Activated CD8-positive, alpha-beta memory T cell treated with anti-CD3 and anti-CD28 coated beads, Interleukin-2, amount 50 U/mL, for 24 hours (primary cell): ENCODE data around the gene CSNK2B.

ENCODE experiments used
- DNase-seq: peaks from one replicate; pipeline ENCODE4 v3.0.0-alpha.2; 2020; ENCODE audit errors: extremely low read depth

Gene CSNK2B

GRCh38 chr6:31710523-31711219, 44.8 kb downstream of the CSNK2B start:
- no peak for DNase-seq

GRCh38 chr6:31711233-31711632, 45.4 kb downstream of the CSNK2B start:
- DNase-seq, result no peak

GRCh38 chr6:31712296-31712695, 46.4 kb downstream of the CSNK2B start:
- DNase-seq, result no peak

- DNase-seq, result no peak
Measured at GRCh38 chr6:31713465-31713864, 47.6 kb downstream of the CSNK2B start.

GRCh38 chr6:31713991-31714684, 48.3 kb downstream of the CSNK2B start:
- DNase-seq, result no peak

- no peak for DNase-seq
Measured at GRCh38 chr6:31715022-31715958, 49.4 kb downstream of the CSNK2B start, which contains the start of gene LY6G6D. Gene LY6G6D (plus strand): TSS chr6:31715348. CDS start chr6:31715356, 8 bp downstream.

GRCh38 chr6:31717499-31718222, 51.8 kb downstream of the CSNK2B start:
- DNase-seq, result no peak

- DNase-seq, result no peak
Measured at GRCh38 chr6:31718265-31718664, 52.4 kb downstream of the CSNK2B start.

GRCh38 chr6:31719001-31719400, 53.1 kb downstream of the CSNK2B start:
- no peak for DNase-seq
